ENCODE results near the gene FRS3. TPM values are rescaled to one million over a fixed set of nuclear protein-coding genes. Genes with fewer than 3 reads are reported as not detected.

Gene FRS3
- total and polyA plus RNA-seq, 4 donors = 3.7 to 11.2 (median 6.9) TPM

DNA sequence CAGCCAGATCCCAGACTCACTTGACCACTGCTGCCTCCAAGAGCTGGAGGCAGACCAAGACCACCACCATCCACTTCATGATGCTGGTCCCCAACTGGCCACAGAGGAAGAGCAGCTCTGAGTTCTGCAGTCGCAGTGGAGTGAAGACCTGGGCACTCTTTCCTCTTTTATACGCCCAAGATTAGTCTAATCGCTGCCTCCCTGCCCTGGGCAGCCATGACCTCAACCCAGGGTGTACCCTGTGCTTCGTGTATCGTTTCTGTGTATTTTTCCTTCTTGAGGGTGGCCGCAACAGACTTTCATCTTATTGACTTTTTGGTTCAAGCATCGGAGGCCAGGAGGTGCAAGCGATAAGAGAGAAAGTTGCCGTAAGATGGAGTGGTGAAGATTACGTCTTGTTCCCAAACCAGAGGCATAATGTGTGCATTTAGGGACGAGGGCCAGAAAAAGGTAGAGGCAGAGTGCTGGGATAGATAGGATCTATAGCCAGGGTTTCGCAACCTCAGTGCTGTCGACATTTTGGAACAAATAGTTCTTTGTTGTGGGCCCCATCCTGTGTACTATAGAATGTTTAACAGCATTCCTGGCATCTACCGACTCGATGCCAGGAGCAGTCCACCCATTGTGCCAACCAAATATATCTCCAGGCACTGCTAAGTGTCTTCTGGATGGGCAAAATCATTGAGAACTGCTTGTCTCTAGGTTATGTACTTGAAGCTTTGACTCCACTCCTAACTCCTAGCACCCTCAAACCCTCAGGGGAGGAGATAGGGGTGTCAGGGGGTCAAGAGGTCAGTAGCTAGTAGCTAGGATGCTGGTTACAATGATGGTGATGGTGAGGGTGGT is 32.2 kb downstream of the FRS3 start, which contains the start of gene PGC:
Gene PGC, minus strand, starts transcription at position 142 of the 846 bp plus-strand sequence. Its CDS starts 63 bp downstream, at position 79.
- Histone ChIP-seq H3K9me3 (ENCODE audit: control insufficient read depth in 4 of 4, insufficient read depth in 3 of 4, low read length in 3 of 4) (no peaks in the 10 kb centered on the region), H3K4me3 (no peak within 1 kb of the TSS), H3K27ac (ENCODE audit: low read depth in 1 of 2, low read length in 1 of 2) (peak within 1 kb of the TSS in 1 of 2 donors; percentile 27), H3K36me3 (ENCODE audit: control insufficient read depth in 4 of 4, insufficient read depth in 4 of 4, low read length in 4 of 4) (no peaks in the 10 kb centered on the region), H3K27me3 (ENCODE audit: control insufficient read depth in 3 of 3, insufficient read depth in 3 of 3, low read length in 2 of 3) (no peaks in the 10 kb centered on the region), H3K4me1 (ENCODE audit: control insufficient read depth in 5 of 5, insufficient read depth in 5 of 5, low read length in 5 of 5) (peaks cover 0 to 18% (median 0%) of the 10 kb centered on the region in 5 donors), H3K9ac (ENCODE audit: insufficient read depth in 1 of 2, low read length in 2 of 2) (no peak within 1 kb of the TSS)
- DNase-seq (peak; percentile 41 to 72 (median 45)), ATAC-seq (ENCODE audit: insufficient read depth, low FRiP score) (peak; percentile 30)
- TF ChIP-seq, protein P1, sequence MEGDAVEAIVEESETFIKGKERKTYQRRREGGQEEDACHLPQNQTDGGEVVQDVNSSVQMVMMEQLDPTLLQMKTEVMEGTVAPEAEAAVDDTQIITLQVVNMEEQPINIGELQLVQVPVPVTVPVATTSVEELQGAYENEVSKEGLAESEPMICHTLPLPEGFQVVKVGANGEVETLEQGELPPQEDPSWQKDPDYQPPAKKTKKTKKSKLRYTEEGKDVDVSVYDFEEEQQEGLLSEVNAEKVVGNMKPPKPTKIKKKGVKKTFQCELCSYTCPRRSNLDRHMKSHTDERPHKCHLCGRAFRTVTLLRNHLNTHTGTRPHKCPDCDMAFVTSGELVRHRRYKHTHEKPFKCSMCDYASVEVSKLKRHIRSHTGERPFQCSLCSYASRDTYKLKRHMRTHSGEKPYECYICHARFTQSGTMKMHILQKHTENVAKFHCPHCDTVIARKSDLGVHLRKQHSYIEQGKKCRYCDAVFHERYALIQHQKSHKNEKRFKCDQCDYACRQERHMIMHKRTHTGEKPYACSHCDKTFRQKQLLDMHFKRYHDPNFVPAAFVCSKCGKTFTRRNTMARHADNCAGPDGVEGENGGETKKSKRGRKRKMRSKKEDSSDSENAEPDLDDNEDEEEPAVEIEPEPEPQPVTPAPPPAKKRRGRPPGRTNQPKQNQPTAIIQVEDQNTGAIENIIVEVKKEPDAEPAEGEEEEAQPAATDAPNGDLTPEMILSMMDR (IDR thresholded peaks at IDR 0.05; ENCODE audit: control extremely low read depth, extremely low read depth) = no peak
- WGBS, 2 donors = 73 to 82% methylated on average over 15 of the region's 15 CpGs

- H3K27ac ChIP-seq (ENCODE audit: low read depth in 1 of 2, low read length in 1 of 2) = no peak overlapping the region
- peaks cover 0 to 18% (median 0%) of the 10 kb centered on the region in 5 donors for H3K4me1 ChIP-seq (ENCODE audit: control insufficient read depth in 5 of 5, insufficient read depth in 5 of 5, low read length in 5 of 5)
- H3K27me3 ChIP-seq (ENCODE audit: control insufficient read depth in 3 of 3, insufficient read depth in 3 of 3, low read length in 2 of 3) = no peaks in the 10 kb centered on the region
- H3K9me3 ChIP-seq (ENCODE audit: control insufficient read depth in 4 of 4, insufficient read depth in 3 of 4, low read length in 3 of 4) = no peaks in the 10 kb centered on the region
- TF ChIP-seq, protein P1 (IDR thresholded peaks at IDR 0.05; ENCODE audit: control extremely low read depth, extremely low read depth) = no peak
- no peak for ATAC-seq (ENCODE audit: insufficient read depth, low FRiP score)
- no peak overlapping the region for H3K4me3 ChIP-seq
- H3K36me3 ChIP-seq (ENCODE audit: control insufficient read depth in 4 of 4, insufficient read depth in 4 of 4, low read length in 4 of 4) = no peaks in the 10 kb centered on the region
- WGBS, 2 donors = 93 to 94% methylated on average over 10 of the region's 10 CpGs
- H3K9ac ChIP-seq (ENCODE audit: insufficient read depth in 1 of 2, low read length in 2 of 2) = no peak overlapping the region
- DNase-seq = no peak
These were observed 33.6 kb downstream of the FRS3 start for GRCh38 chr6:41746107-41746506.

GRCh38 chr6:41744236-41744787 is 35.4 kb downstream of the FRS3 start:
- no peak overlapping the region for H3K27ac ChIP-seq (ENCODE audit: low read depth in 1 of 2, low read length in 1 of 2)
- no peak overlapping the region for H3K9ac ChIP-seq (ENCODE audit: insufficient read depth in 1 of 2, low read length in 2 of 2)
- TF ChIP-seq, protein P1 (IDR thresholded peaks at IDR 0.05; ENCODE audit: control extremely low read depth, extremely low read depth) = no peak
- H3K27me3 ChIP-seq (ENCODE audit: control insufficient read depth in 3 of 3, insufficient read depth in 3 of 3, low read length in 2 of 3) = no peaks in the 10 kb centered on the region
- no peaks in the 10 kb centered on the region for H3K36me3 ChIP-seq (ENCODE audit: control insufficient read depth in 4 of 4, insufficient read depth in 4 of 4, low read length in 4 of 4)
- WGBS, 2 donors = 88 to 92% methylated on average over 7 of the region's 7 CpGs
- H3K4me3 ChIP-seq = no peak overlapping the region
- DNase-seq = no peak
- H3K9me3 ChIP-seq (ENCODE audit: control insufficient read depth in 4 of 4, insufficient read depth in 3 of 4, low read length in 3 of 4) = no peaks in the 10 kb centered on the region
- no peak for ATAC-seq (ENCODE audit: insufficient read depth, low FRiP score)
- H3K4me1 ChIP-seq (ENCODE audit: control insufficient read depth in 5 of 5, insufficient read depth in 5 of 5, low read length in 5 of 5) = peaks cover 0 to 17% (median 3%) of the 10 kb centered on the region in 5 donors

Data from lung (tissue), 12 donors.